ENCODE results near the gene ADGRG3.

DNA sequence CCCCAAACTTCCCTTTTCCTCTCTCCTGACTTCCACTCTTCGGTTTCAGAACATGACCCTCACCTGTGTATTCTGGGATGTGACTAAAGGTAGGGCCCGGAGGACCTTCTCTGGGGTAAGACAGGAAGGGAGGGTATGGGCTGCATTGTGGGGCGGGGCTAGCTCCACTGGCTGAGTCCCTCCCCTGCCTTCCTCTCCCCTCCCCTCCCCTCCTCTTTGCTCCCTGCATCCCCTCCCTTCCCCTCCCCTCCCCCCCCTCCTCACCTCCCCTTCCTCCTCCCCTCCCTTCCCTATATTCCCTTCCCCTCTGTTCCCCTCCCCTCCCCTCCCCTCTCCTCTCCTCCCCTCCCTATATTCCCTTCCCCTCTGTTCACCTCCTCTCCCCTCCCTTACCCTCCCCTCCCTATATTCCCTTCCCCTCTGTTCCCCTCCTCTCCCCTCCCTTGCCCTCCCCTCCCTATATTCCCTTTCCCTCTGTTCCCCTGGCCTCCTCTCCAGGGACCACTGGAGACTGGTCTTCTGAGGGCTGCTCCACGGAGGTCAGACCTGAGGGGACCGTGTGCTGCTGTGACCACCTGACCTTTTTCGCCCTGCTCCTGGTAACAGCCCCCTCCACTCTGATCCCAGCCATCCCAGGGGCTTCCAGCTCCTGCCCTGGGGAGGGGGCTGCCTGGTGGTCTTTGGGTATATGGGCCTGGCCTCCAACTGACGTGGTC lies 11.8 kb downstream of the ADGRG3 start:
- TF ChIP-seq, protein P1, sequence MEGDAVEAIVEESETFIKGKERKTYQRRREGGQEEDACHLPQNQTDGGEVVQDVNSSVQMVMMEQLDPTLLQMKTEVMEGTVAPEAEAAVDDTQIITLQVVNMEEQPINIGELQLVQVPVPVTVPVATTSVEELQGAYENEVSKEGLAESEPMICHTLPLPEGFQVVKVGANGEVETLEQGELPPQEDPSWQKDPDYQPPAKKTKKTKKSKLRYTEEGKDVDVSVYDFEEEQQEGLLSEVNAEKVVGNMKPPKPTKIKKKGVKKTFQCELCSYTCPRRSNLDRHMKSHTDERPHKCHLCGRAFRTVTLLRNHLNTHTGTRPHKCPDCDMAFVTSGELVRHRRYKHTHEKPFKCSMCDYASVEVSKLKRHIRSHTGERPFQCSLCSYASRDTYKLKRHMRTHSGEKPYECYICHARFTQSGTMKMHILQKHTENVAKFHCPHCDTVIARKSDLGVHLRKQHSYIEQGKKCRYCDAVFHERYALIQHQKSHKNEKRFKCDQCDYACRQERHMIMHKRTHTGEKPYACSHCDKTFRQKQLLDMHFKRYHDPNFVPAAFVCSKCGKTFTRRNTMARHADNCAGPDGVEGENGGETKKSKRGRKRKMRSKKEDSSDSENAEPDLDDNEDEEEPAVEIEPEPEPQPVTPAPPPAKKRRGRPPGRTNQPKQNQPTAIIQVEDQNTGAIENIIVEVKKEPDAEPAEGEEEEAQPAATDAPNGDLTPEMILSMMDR (IDR thresholded peaks at IDR 0.05): no peak
- TF ChIP-seq POLR2A (IDR thresholded peaks at IDR 0.05): no peak

All from thyroid gland (tissue), 4 donors.